CD4-positive, alpha-beta T cell treated with Interferon alpha-2 for 1 hour (primary cell): ENCODE measurements around the gene USP32.
A peak's percentile ranks its signal among the peaks of the same experiment; 100 is the strongest.
"Not testable (repeated sequence)": the region's sequence is repeated elsewhere in the genome, so short reads cannot be mapped to it uniquely, and the experiment has no call there.

Experiments
- DNase-seq, 2 donors: peaks; one replicate each; pipeline ENCODE4 v3.0.0-alpha.2; 2020 to 2022

Gene USP32

GRCh38 chr17:60406887-60407286, 15.0 kb upstream of the USP32 start:
- no peak for DNase-seq

- no peak for DNase-seq
Observed at GRCh38 chr17:60403962-60404361, 12.0 kb upstream of the USP32 start.

GRCh38 chr17:60403523-60403810, 11.5 kb upstream of the USP32 start:
- DNase-seq, result no peak

GRCh38 chr17:60401819-60402218, 9.9 kb upstream of the USP32 start:
- DNase-seq, result no peak

- peak; percentile 28 to 80 for DNase-seq
Observed at GRCh38 chr17:60398227-60398959, 6.5 kb upstream of the USP32 start.

- DNase-seq, result no peak
Observed at GRCh38 chr17:60396412-60396811, 4.5 kb upstream of the USP32 start.

GRCh38 chr17:60395508-60396065, 3.7 kb upstream of the USP32 start:
- no peak for DNase-seq

- no peak for DNase-seq
Observed at GRCh38 chr17:60393840-60394723, 2.1 kb upstream of the USP32 start.

GRCh38 chr17:60392845-60393702, 1.1 kb upstream of the USP32 start:
- peak in 1 of 2 donors; percentile 40 for DNase-seq

GRCh38 chr17:60391471-60392041, 377 bp downstream of the USP32 start:
- no peak for DNase-seq

- DNase-seq, result peak in 1 of 2 donors; percentile 24
Observed at GRCh38 chr17:60390925-60391470, 935 bp downstream of the USP32 start.

- DNase-seq, result no peak
Observed at GRCh38 chr17:60390186-60390585, 1.7 kb downstream of the USP32 start.

- no peak for DNase-seq
Observed at GRCh38 chr17:60388742-60389141, 3.2 kb downstream of the USP32 start.

GRCh38 chr17:60387666-60388065, 4.3 kb downstream of the USP32 start:
- DNase-seq, result no peak

GRCh38 chr17:60386147-60387058, 5.5 kb downstream of the USP32 start:
- no peak for DNase-seq

GRCh38 chr17:60384921-60385320, 7.0 kb downstream of the USP32 start:
- DNase-seq, result not testable (repeated sequence)

- DNase-seq, result no peak
Observed at GRCh38 chr17:60383379-60383778, 8.6 kb downstream of the USP32 start.

- no peak for DNase-seq
Observed at GRCh38 chr17:60381958-60382357, 10.0 kb downstream of the USP32 start.

GRCh38 chr17:60379461-60379860, 12.5 kb downstream of the USP32 start:
- not testable (repeated sequence) for DNase-seq

- DNase-seq, result not testable (repeated sequence)
Observed at GRCh38 chr17:60378187-60378586, 13.7 kb downstream of the USP32 start.
